Measurements from ENCODE around the gene FOXL3. TPM values are rescaled to one million over a fixed set of nuclear protein-coding genes. Genes with fewer than 3 reads are reported as not detected.

FOXL3 gene
- total and polyA plus RNA-seq, 11 donors = not detected

DNA sequence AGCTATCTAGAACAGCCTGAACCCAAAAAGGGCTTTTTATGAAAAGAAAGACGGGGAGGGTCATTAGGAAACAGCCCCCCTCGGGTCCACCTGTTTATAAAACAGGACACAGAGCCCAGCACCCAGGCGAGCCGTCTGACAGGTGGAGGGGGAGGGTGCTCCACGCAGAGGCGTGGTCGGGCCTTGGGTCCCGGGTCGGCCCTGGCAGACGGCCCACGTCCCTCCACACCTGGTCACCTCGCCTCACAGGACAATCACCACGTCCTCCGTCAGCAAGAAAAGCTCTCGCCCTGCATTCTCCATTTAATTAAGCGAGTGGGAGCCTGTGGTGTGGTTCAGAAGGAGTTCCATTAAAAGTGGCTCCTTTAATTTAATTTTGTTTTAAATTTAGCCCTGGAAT is 42.3 kb upstream of the FOXL3 start:
- intact Hi-C loops (cut with DNase I) = no loop called here
- H3K27ac ChIP-seq = no peak overlapping the region
- H3K4me3 ChIP-seq = no peak overlapping the region
- no peaks in the 10 kb centered on the region for H3K9me3 ChIP-seq
- no peaks in the 10 kb centered on the region for H3K27me3 ChIP-seq
- DNase-seq = no peak
- H3K4me1 ChIP-seq = no peaks in the 10 kb centered on the region
- WGBS, 4 donors = 86 to 90% (median 88%) methylated on average over 16 of the region's 16 CpGs
- H3K36me3 ChIP-seq = peaks cover 0 to 68% (median 53%) of the 10 kb centered on the region in 9 donors
- TF ChIP-seq POLR2A (IDR thresholded peaks at IDR 0.05) (no peak), CTCF (IDR thresholded peaks at IDR 0.05) (no peak)
- ATAC-seq = no peak

GRCh38 chr7:248732-249435 is 41.1 kb upstream of the FOXL3 start:
- Histone ChIP-seq H3K4me1 (no peaks in the 10 kb centered on the region), H3K27ac (no peak overlapping the region), H3K27me3 (no peaks in the 10 kb centered on the region), H3K36me3 (peaks cover 0 to 79% (median 63%) of the 10 kb centered on the region in 9 donors), H3K9me3 (no peaks in the 10 kb centered on the region), H3K4me3 (no peak overlapping the region)
- TF ChIP-seq POLR2A (IDR thresholded peaks at IDR 0.05) = no peak
- TF ChIP-seq CTCF (IDR thresholded peaks at IDR 0.05) = no peak
- DNase-seq (no peak), ATAC-seq (no peak)
- intact Hi-C loops (cut with DNase I) = no loop called here
- WGBS, 4 donors = 90 to 91% (median 90%) methylated on average over 19 to 20 of the region's 20 CpGs

DNA sequence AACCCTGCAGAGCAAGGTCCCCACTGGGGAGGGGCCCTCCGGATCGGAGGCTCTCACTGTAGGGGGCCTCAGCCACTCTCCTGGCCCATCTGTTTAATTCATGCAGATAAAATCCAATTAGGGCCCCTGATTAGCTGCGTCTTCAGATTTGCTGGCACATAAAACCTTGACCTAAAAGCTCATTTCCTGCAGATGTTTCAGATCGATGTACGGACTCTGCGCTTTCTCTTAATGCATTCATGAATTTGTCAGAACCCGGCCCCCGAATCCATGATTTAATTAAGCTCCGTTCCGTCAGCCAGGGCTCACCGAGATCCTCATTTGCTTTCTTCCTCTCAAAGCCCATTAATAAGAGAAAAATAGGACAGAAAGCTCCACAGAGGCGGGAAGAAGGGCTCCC is 40.0 kb upstream of the FOXL3 start:
- intact Hi-C loops (cut with DNase I) = no loop called here
- DNase-seq (no peak), ATAC-seq (no peak)
- 90 to 93% (median 91%) methylated on average over 12 of the region's 12 CpGs for WGBS, 4 donors
- TF ChIP-seq POLR2A (IDR thresholded peaks at IDR 0.05) (no peak), CTCF (IDR thresholded peaks at IDR 0.05) (no peak)
- H3K4me3 ChIP-seq = no peak overlapping the region
- H3K9me3 ChIP-seq = no peaks in the 10 kb centered on the region
- peaks cover 0 to 84% (median 66%) of the 10 kb centered on the region in 9 donors for H3K36me3 ChIP-seq
- H3K27ac ChIP-seq = no peak overlapping the region
- H3K4me1 ChIP-seq = no peaks in the 10 kb centered on the region
- H3K27me3 ChIP-seq = no peaks in the 10 kb centered on the region

GRCh38 chr7:250523-250922 is 39.4 kb upstream of the FOXL3 start:
- H3K27ac ChIP-seq = no peak overlapping the region
- peak in 1 of 5 donors; percentile 51 for DNase-seq
- peaks cover 0 to 84% (median 66%) of the 10 kb centered on the region in 9 donors for H3K36me3 ChIP-seq
- no peaks in the 10 kb centered on the region for H3K4me1 ChIP-seq
- H3K4me3 ChIP-seq = no peak overlapping the region
- no peaks in the 10 kb centered on the region for H3K9me3 ChIP-seq
- no peaks in the 10 kb centered on the region for H3K27me3 ChIP-seq
- no peak for ATAC-seq
- WGBS, 4 donors = 90 to 97% (median 94%) methylated on average over 15 of the region's 15 CpGs
- intact Hi-C loops (cut with DNase I) = no loop called here
- TF ChIP-seq POLR2A (IDR thresholded peaks at IDR 0.05) (no peak), CTCF (IDR thresholded peaks at IDR 0.05) (no peak)
